Heart right ventricle (tissue), 16 donors: Measurements from ENCODE around the gene GRK1. TPM values are rescaled to one million over a fixed set of nuclear protein-coding genes. Genes with fewer than 3 reads are reported as not detected.
A peak's percentile ranks its signal among the peaks of the same experiment; 100 is the strongest.
"Not testable (repeated sequence)": the region's sequence is repeated elsewhere in the genome, so short reads cannot be mapped to it uniquely, and the experiment has no call there.

Experiments used
- ATAC-seq, 8 donors: fragments of 200-7000 bp; cut with Tn5 transposase; one replicate each; pipeline ENCODE4 v1.9.1; 2020; ENCODE audit warnings: mild to moderate bottlenecking in 8 of 8, moderate library complexity in 8 of 8, moderate number of reproducible peaks in 1 of 8
- DNase-seq, 2 donors: peaks; one replicate each; pipeline ENCODE4 v3.0.0-alpha.2; 2020
- H3K27ac ChIP-seq, 10 donors: fragments of 200-600 bp; sonication (generic) in 2 of 10; one replicate each; pipeline versions ENCODE4 v1.5.0 to v1.8.0; 2020 to 2022; ENCODE audit warnings: mild to moderate bottlenecking in 3 of 10
- H3K27me3 ChIP-seq, 7 donors: fragments of 200-600 bp; one replicate each; pipeline ENCODE4 v1.8.0; 2021 to 2022; ENCODE audit warnings: mild to moderate bottlenecking in 2 of 7
- H3K36me3 ChIP-seq, 9 donors: fragments of 200-600 bp; sonication (generic) in 1 of 9; one replicate each; pipeline versions ENCODE4 v1.5.0 to v1.8.0; 2020 to 2022; ENCODE audit warnings: mild to moderate bottlenecking in 2 of 9
- H3K4me1 ChIP-seq, 9 donors: fragments of 200-600 bp; sonication (generic) in 1 of 9; one replicate each; pipeline versions ENCODE4 v1.5.0 to v1.8.0; 2020 to 2022; ENCODE audit warnings: mild to moderate bottlenecking in 4 of 9
- H3K4me3 ChIP-seq, 10 donors: fragments of 200-600 bp; sonication (generic) in 2 of 10; one replicate each; pipeline versions ENCODE4 v1.5.0 to v1.8.0; 2020 to 2022; ENCODE audit warnings: mild to moderate bottlenecking in 7 of 10, moderate library complexity in 2 of 10
- H3K9me3 ChIP-seq, 11 donors: fragments of 200-600 bp in 10 of 11; sonication (generic) in 2 of 11; one replicate each; pipeline versions ENCODE4 v1.5.0 to v1.8.0; 2013 to 2022; ENCODE audit warnings: mild to moderate bottlenecking in 2 of 11, control low read depth in 1 of 11, moderate library complexity in 1 of 11
- WGBS, 2 donors: extraction: QIAGEN DNeasy Blood & Tissue Kit; methylation state at CpG; one replicate each; pipeline ENCODE4 v1.1.7; 2013; ENCODE audit warnings: inconsistent platforms in 1 of 2; 5-methylcytosine and 5-hydroxymethylcytosine counted together
- intact Hi-C, 10 donors: fragments of 100-400 bp; cut with DNase I; formaldehyde crosslinking; loops; one replicate each; pipeline versions ENCODE4 v1.11.1 to v1.14.2; 2022
- polyA plus RNA-seq, 2 donors: library from polyadenylated mRNA; stranded (reverse); fragments of 200-250 nt; gene quantifications; one replicate each; pipeline ENCODE4 v1.2.3, GENCODE V29; 2013
- total RNA-seq, 10 donors: library from RNA; stranded (reverse); fragmentation: NEBNext Ultra II Directional in 3 of 10; extraction: Animal tissue kit (Norgen Biotek cat#: 25700) in 3 of 10; gene quantifications; one replicate each; pipeline versions ENCODE4 v1.2.1 to v1.2.4, GENCODE V29; 2021 to 2023
- TF ChIP-seq, protein P1 (sequence below), 9 donors: fragments of 200-600 bp; sonication (generic) in 2 of 9; IDR thresholded peaks; one replicate each; pipeline versions ENCODE4 v1.5.0 to v1.8.0; 2021 to 2022; ENCODE audit warnings: antibody characterized with exemption in 9 of 9, mild to moderate bottlenecking in 5 of 9, moderate library complexity in 1 of 9
- donor health status: Arrhythmogenic right ventricular cardiomyopathy.
- donor health status: ischemic (EF 13 %, LVEDD 7.1; RV severe dilation, severe dysfunction).
- donor health status: healthy with polysubstance abuse.
- donor health status: DM: no; HTN: yes; CAD: no.
- donor health status: DM: no; HTN: no; CAD: no.
- donor health status: ischemic (EF 25% LVEDD 6.9; RV normal size, moderate dysfunction).
- donor health status: ischemic (EF 25% LVEDD 5.7; RV mildly dilated, moderate dysfunction).
- donor health status: healthy.
- donor health status: DM: yes; HTN: yes; CAD: no.
- donor health status: Ischemic cardiomyopathy.
- donor health status: ischemic (EF 35%, LVEDD 5.7; RV mildly dilated, moderate dysfunction).
- donor health status: nonischemic (EF 11% LVEDD 7.7; RV severe dilation, severe dysfunction).
- donor health status: DM: yes; HTN: yes; CAD: no.
- donor health status: PGD.
- donor health status: ischemic (EF 29% LVEDD 5.4; RV normal size, mild dysfunction).
- donor health status: nonischemic (EF 23%, LVEDD 6.1; RV moderate dilation, normal function).

The GRK1 gene
- total and polyA plus RNA-seq, 12 donors: 0.01 to 0.79 (median 0.18) TPM; not detected in 4

DNA sequence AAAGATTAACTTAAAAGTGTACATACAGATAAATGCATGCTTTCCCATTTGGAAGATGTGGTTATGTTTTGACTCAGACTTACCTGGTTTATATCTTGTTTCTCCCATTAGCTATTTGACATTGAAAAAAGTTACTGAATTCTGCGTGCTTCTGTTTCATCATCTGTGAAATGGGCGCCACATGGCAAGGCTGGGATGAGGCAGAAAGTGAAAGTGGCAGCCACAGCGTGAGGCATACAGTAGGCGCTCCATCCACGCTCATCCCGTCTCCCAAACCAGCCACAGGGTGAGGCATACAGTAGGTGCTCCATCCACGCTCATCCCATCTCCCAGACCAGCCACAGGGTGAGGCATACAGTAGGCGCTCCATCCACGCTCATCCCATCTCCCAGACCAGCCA, 78.0 kb downstream of the GRK1 start:
- Histone ChIP-seq H3K9me3 (no peaks in the 10 kb centered on the region), H3K4me1 (peaks cover 0 to 12% (median 0%) of the 10 kb centered on the region in 9 donors), H3K36me3 (no peaks in the 10 kb centered on the region), H3K4me3 (no peak overlapping the region), H3K27ac (no peak overlapping the region), H3K27me3 (peaks cover 0 to 16% (median 9%) of the 10 kb centered on the region in 7 donors)
- intact Hi-C loops: no loop called here
- WGBS, 2 donors: 95 to 96% methylated on average over 7 to 9 of the region's 9 CpGs
- TF ChIP-seq, protein P1, sequence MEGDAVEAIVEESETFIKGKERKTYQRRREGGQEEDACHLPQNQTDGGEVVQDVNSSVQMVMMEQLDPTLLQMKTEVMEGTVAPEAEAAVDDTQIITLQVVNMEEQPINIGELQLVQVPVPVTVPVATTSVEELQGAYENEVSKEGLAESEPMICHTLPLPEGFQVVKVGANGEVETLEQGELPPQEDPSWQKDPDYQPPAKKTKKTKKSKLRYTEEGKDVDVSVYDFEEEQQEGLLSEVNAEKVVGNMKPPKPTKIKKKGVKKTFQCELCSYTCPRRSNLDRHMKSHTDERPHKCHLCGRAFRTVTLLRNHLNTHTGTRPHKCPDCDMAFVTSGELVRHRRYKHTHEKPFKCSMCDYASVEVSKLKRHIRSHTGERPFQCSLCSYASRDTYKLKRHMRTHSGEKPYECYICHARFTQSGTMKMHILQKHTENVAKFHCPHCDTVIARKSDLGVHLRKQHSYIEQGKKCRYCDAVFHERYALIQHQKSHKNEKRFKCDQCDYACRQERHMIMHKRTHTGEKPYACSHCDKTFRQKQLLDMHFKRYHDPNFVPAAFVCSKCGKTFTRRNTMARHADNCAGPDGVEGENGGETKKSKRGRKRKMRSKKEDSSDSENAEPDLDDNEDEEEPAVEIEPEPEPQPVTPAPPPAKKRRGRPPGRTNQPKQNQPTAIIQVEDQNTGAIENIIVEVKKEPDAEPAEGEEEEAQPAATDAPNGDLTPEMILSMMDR (IDR thresholded peaks at IDR 0.05): no peak
- no peak for DNase-seq
- ATAC-seq: no peak

- H3K4me3 ChIP-seq, H3K36me3 ChIP-seq, intact Hi-C loops, ATAC-seq, H3K9me3 ChIP-seq, H3K27ac ChIP-seq, DNase-seq: not testable (repeated sequence)
- WGBS, 2 donors: 91 to 93% methylated on average over 22 to 23 of the region's 24 CpGs
- peaks cover 0 to 11% (median 6%) of the 10 kb centered on the region in 7 donors for H3K27me3 ChIP-seq
- peaks cover 0 to 12% (median 0%) of the 10 kb centered on the region in 9 donors for H3K4me1 ChIP-seq
These were observed 78.6 kb downstream of the GRK1 start for GRCh38 chr13:113745500-113746142.

DNA sequence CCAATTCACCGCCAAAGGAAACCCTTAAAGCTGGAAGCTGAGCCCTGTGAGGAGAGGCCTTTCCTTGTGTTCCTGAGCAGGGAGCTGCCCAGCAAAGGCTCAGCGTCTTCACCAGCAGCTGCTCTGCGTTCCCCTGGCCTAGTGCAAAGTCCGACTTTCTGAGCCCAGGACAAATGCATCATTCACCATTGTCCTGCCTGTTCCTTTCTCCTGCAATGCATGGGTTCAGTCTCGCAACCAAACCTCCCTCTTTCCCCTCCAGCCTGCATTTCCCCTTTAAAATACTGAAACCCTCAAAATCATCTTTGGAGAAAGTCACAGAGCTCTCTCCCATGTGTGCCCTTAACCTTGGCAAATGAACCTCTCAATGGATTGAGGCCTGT, 79.1 kb downstream of the GRK1 start:
- no peak for DNase-seq
- Histone ChIP-seq H3K36me3 (no peaks in the 10 kb centered on the region), H3K4me3 (no peak overlapping the region), H3K9me3 (no peaks in the 10 kb centered on the region), H3K27me3 (peaks cover 0 to 10% (median 6%) of the 10 kb centered on the region in 7 donors), H3K27ac (no peak overlapping the region), H3K4me1 (peaks cover 0 to 12% (median 0%) of the 10 kb centered on the region in 9 donors)
- WGBS, 2 donors: 79 to 85% methylated on average over 5 of the region's 5 CpGs
- intact Hi-C loops: no loop called here
- TF ChIP-seq, protein P1 (IDR thresholded peaks at IDR 0.05): no peak
- ATAC-seq: no peak

GRCh38 chr13:113746671-113747070, 79.7 kb downstream of the GRK1 start:
- TF ChIP-seq, protein P1 (IDR thresholded peaks at IDR 0.05): no peak
- peaks cover 0 to 10% (median 0%) of the 10 kb centered on the region in 9 donors for H3K4me1 ChIP-seq
- DNase-seq (no peak), ATAC-seq (no peak)
- H3K27ac ChIP-seq: no peak overlapping the region
- no peak overlapping the region for H3K4me3 ChIP-seq
- H3K27me3 ChIP-seq: peaks cover 0 to 8% (median 6%) of the 10 kb centered on the region in 7 donors
- H3K9me3 ChIP-seq: no peaks in the 10 kb centered on the region
- intact Hi-C loops: no loop called here
- 88 to 91% methylated on average over 12 of the region's 12 CpGs for WGBS, 2 donors
- no peaks in the 10 kb centered on the region for H3K36me3 ChIP-seq

DNA sequence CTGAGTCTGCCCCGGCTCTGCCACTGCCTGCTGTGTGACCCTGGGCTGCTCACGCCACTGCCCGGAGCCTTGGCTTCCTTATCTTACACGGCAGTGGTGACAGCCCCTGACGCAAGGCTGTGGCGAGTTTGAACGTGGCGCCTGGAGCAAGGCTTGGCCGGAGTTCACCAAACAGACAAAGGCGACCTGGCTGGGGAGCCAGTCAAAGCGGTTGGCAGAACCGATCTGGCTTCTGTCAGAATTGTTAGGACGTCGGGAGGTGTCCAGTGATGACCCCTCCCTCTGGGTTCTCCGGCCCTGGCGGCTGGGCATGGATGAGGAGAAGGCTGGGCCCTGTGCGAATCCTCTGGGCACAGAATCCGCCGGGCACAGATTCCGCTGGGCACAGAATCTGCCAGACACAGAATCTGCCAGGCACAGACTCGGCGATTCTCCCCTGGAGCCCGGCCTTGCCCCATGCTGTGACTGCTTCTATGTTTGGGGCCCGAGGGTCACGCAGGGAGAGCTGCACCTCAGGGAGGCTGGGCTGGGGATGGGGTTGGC, 80.3 kb downstream of the GRK1 start:
- Histone ChIP-seq H3K9me3 (no peaks in the 10 kb centered on the region), H3K4me1 (peaks cover 0 to 7% (median 0%) of the 10 kb centered on the region in 9 donors), H3K36me3 (no peaks in the 10 kb centered on the region), H3K27ac (peak overlapping the region in 3 of 10 donors; percentile 20 to 63 (median 47)), H3K4me3 (no peak overlapping the region), H3K27me3 (peaks cover 0 to 4% (median 0%) of the 10 kb centered on the region in 7 donors)
- DNase-seq (no peak), ATAC-seq (peak; percentile 62 to 85 (median 78))
- WGBS, 2 donors: 61 to 66% methylated on average over 25 of the region's 25 CpGs
- intact Hi-C loops: no loop called here
- TF ChIP-seq, protein P1 (IDR thresholded peaks at IDR 0.05): no peak
